H9 (cell line): ENCODE data around the gene MRGPRD. TPM values are rescaled to one million over a fixed set of nuclear protein-coding genes. Genes with fewer than 3 reads are reported as not detected.
A peak's percentile ranks its signal among the peaks of the same experiment; 100 is the strongest.

ENCODE experiments used
- DNase-seq: peaks from one replicate; pipeline ENCODE4 v3.0.0-alpha.2; 2017
- H2AFZ ChIP-seq: one replicate; pipeline ENCODE4 v1.6.1; 2013; ENCODE audit warnings: mild to moderate bottlenecking, low read length, control low read depth, moderate library complexity
- H2AK5ac ChIP-seq: 2 replicates; pipeline ENCODE4 v1.6.1; 2013; ENCODE audit warnings: low read length, control low read depth, mixed read lengths; ENCODE audit not compliant: insufficient read length
- H2BK120ac ChIP-seq: one replicate; pipeline ENCODE4 v1.6.1; 2013; ENCODE audit warnings: low read depth, mild to moderate bottlenecking, low read length, control low read depth, inconsistent platforms; ENCODE audit not compliant: poor library complexity, severe bottlenecking
- H2BK12ac ChIP-seq: 2 replicates; pipeline ENCODE4 v1.6.1; 2013; ENCODE audit warnings: low read length, control low read depth, mixed read lengths, low read depth; ENCODE audit not compliant: insufficient read length
- H2BK15ac ChIP-seq: 2 replicates; pipeline ENCODE4 v1.6.1; 2013; ENCODE audit warnings: low read depth, low read length, control low read depth
- H2BK20ac ChIP-seq: one replicate; pipeline ENCODE4 v1.6.1; 2013; ENCODE audit warnings: low read depth, mild to moderate bottlenecking, low read length, control low read depth, inconsistent platforms; ENCODE audit not compliant: poor library complexity, severe bottlenecking
- H2BK5ac ChIP-seq: 2 replicates; pipeline ENCODE4 v1.6.1; 2013; ENCODE audit warnings: low read length, control low read depth, mixed read lengths; ENCODE audit not compliant: insufficient read length
- H3K14ac ChIP-seq: 2 replicates; pipeline ENCODE4 v1.6.1; 2013; ENCODE audit warnings: low read length, control low read depth; ENCODE audit not compliant: insufficient read depth
- H3K18ac ChIP-seq: 2 replicates; pipeline ENCODE4 v1.6.1; 2013; ENCODE audit warnings: low read depth, mild to moderate bottlenecking, mixed read lengths, low read length, control low read depth; ENCODE audit not compliant: insufficient read length
- H3K23ac ChIP-seq: 2 replicates; pipeline ENCODE4 v1.6.1; 2013; ENCODE audit warnings: low read length, control low read depth, mixed read lengths, low read depth; ENCODE audit not compliant: insufficient read length
- H3K23me2 ChIP-seq: 2 replicates; pipeline ENCODE4 v1.6.1; 2013; ENCODE audit warnings: low read depth, mild to moderate bottlenecking, mixed read lengths, low read length, control low read depth; ENCODE audit not compliant: insufficient read length, poor library complexity, severe bottlenecking
- H3K27ac ChIP-seq: 2 replicates; pipeline ENCODE4 v1.5.1; 2013; ENCODE audit warnings: low read length, control low read depth, mixed read lengths, low read depth; ENCODE audit not compliant: insufficient read length
- H3K27me3 ChIP-seq: 2 replicates; pipeline ENCODE4 v1.6.1; 2013; ENCODE audit warnings: low read length, control low read depth, inconsistent platforms; ENCODE audit not compliant: insufficient read depth
- H3K4ac ChIP-seq: 2 replicates; pipeline ENCODE4 v1.6.1; 2013; ENCODE audit warnings: low read depth, mild to moderate bottlenecking, control low read depth, inconsistent platforms, low read length, moderate library complexity
- H3K4me1 ChIP-seq: 2 replicates; pipeline ENCODE4 v1.6.1; 2013; ENCODE audit warnings: low read length, control low read depth, inconsistent platforms; ENCODE audit not compliant: insufficient read depth
- H3K4me2 ChIP-seq: 2 replicates; pipeline ENCODE4 v1.6.1; 2013; ENCODE audit warnings: low read length, control low read depth, mixed read lengths; ENCODE audit not compliant: insufficient read length, insufficient read depth
- H3K56ac ChIP-seq: 2 replicates; pipeline ENCODE4 v1.6.1; 2013; ENCODE audit warnings: low read depth, mild to moderate bottlenecking, mixed read lengths, low read length, control low read depth; ENCODE audit not compliant: insufficient read length
- H3K79me1 ChIP-seq: 2 replicates; pipeline ENCODE4 v1.6.1; 2013; ENCODE audit warnings: low read depth, mild to moderate bottlenecking, moderate library complexity, low read length, control low read depth, inconsistent platforms; ENCODE audit not compliant: insufficient read depth, poor library complexity, severe bottlenecking
- H3K79me2 ChIP-seq: 2 replicates; pipeline ENCODE4 v1.6.1; 2013; ENCODE audit warnings: low read length, control low read depth, inconsistent platforms; ENCODE audit not compliant: insufficient read depth
- H3K9ac ChIP-seq: 2 replicates; pipeline ENCODE4 v1.6.1; 2013; ENCODE audit warnings: low read length, control low read depth, mixed read lengths; ENCODE audit not compliant: insufficient read length; ENCODE audit errors: extremely low read depth
- H3K9me3 ChIP-seq: one replicate; pipeline ENCODE4 v1.6.1; 2013; ENCODE audit warnings: low read depth, low read length, inconsistent platforms; ENCODE audit not compliant: control insufficient read depth
- H3T11ph ChIP-seq: one replicate; pipeline ENCODE4 v1.6.1; 2013; ENCODE audit warnings: mild to moderate bottlenecking, low read length, control low read depth, inconsistent platforms
- H4K20me1 ChIP-seq: one replicate; pipeline ENCODE4 v1.6.1; 2013; ENCODE audit not compliant: control insufficient read depth, insufficient read length, insufficient read depth
- H4K5ac ChIP-seq: 2 replicates; pipeline ENCODE4 v1.6.1; 2013; ENCODE audit warnings: low read depth, mild to moderate bottlenecking, mixed read lengths, low read length, control low read depth; ENCODE audit not compliant: insufficient read length
- H4K8ac ChIP-seq: replicated peaks from 2 replicates; pipeline ENCODE4 v1.6.1; 2013; ENCODE audit warnings: low read length, control low read depth, mixed read lengths, low read depth; ENCODE audit not compliant: insufficient read length
- H4K91ac ChIP-seq: 2 replicates; pipeline ENCODE4 v1.6.1; 2013; ENCODE audit warnings: low read depth, mild to moderate bottlenecking, moderate library complexity, mixed read lengths, low read length, control low read depth; ENCODE audit not compliant: insufficient read length
- H3K27ac Mint-ChIP-seq, 3 experiments: 2 replicates in 2 of 3; 3 replicates in 1 of 3; pipeline ENCODE4 v1.8.0; 2020 to 2021; ENCODE audit warnings: mixed read lengths in 3 of 3, mild to moderate bottlenecking in 1 of 3, moderate library complexity in 1 of 3
- H3K27me3 Mint-ChIP-seq: 2 replicates; pipeline ENCODE4 v1.8.0; 2021; ENCODE audit warnings: low read depth, mild to moderate bottlenecking, moderate library complexity, mixed read lengths
- H3K36me3 Mint-ChIP-seq, 3 experiments: 2 replicates in 2 of 3; 3 replicates in 1 of 3; pipeline ENCODE4 v1.8.0; 2020 to 2021; ENCODE audit warnings: low read depth in 3 of 3, mixed read lengths in 3 of 3; ENCODE audit not compliant: insufficient read depth in 1 of 3
- H3K4me1 Mint-ChIP-seq, 2 experiments: 2 replicates each; pipeline ENCODE4 v1.8.0; 2020; ENCODE audit warnings: mixed read lengths in 2 of 2
- H3K4me3 Mint-ChIP-seq, 2 experiments: 2 replicates in 1 of 2; 3 replicates in 1 of 2; pipeline ENCODE4 v1.8.0; 2020 to 2021; ENCODE audit warnings: mild to moderate bottlenecking in 2 of 2, mixed read lengths in 2 of 2, moderate library complexity in 1 of 2
- H3K9me3 Mint-ChIP-seq, 2 experiments: 2 replicates in 1 of 2; 3 replicates in 1 of 2; pipeline ENCODE4 v1.8.0; 2020; ENCODE audit warnings: mild to moderate bottlenecking in 2 of 2, mixed read lengths in 2 of 2, moderate library complexity in 1 of 2
- WGBS: extraction: QIAGEN DNeasy Blood & Tissue Kit; methylation state at CpG from one replicate; pipeline ENCODE4 v1.1.7; 2013; ENCODE audit warnings: missing lambda C conversion rate, low lambda C conversion rate, mixed read lengths; ENCODE audit not compliant: insufficient read length; ENCODE audit errors: extremely low coverage; 5-methylcytosine and 5-hydroxymethylcytosine counted together
- total RNA-seq: library from RNA; stranded (reverse); gene quantifications from 2 replicates; pipeline ENCODE4 v1.2.1, GENCODE V29; 2021
- TF ChIP-seq, protein P1 (sequence below): fragments of 200-600 bp; sonication (generic); conservative IDR thresholded peaks from 3 replicates; pipeline ENCODE4 v1.8.0; 2021; ENCODE audit warnings: antibody characterized with exemption, mild to moderate bottlenecking

MRGPRD gene
- total RNA-seq, 1 experiment from 2014 or later: not detected

DNA sequence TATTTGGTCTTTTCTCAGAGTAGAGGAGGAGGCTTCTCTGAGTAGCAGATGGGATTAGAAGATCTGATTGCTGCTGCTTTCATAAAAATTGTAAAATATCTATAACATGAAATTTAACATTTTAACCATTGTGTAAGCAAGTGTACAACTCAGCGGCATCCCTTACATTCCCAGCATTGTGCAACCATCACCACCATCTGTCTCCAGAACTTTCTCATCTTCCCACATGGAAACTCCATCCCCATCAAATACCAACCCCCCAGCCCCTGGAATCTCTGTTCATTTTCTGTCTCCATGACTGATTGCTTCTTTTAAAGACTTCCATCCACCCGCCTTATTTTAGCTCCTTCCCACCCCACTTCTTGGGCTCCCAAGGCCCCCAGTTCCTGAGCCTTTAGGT is 32.3 kb downstream of the MRGPRD start:
- no peak for DNase-seq
- H3K9me3 Mint-ChIP-seq: no peaks in the 10 kb centered on the region
- H3K27ac Mint-ChIP-seq: peak overlapping the region in 1 of 3 experiments; percentile 7; a peak in 1 of 7 replicates
- Histone ChIP-seq H3K79me1 (no peaks in the 10 kb centered on the region), H4K5ac (no peak overlapping the region), H3K27ac (no peak overlapping the region), H3K9ac (no peak overlapping the region), H3T11ph (no peak overlapping the region), H4K8ac (no peak overlapping the region), H3K4ac (no peak overlapping the region), H3K23ac (no peak overlapping the region), H3K56ac (no peak overlapping the region), H3K79me2 (no peaks in the 10 kb centered on the region), H2AK5ac (no peak overlapping the region), H2BK15ac (no peak overlapping the region), H3K14ac (no peak overlapping the region), H3K23me2 (no peaks in the 10 kb centered on the region), H2BK12ac (no peak overlapping the region), H2BK120ac (no peak overlapping the region), H2BK5ac (no peak overlapping the region), H2BK20ac (no peak overlapping the region), H3K9me3 (no peaks in the 10 kb centered on the region), H4K20me1 (no peaks in the 10 kb centered on the region), H4K91ac (no peak overlapping the region), H3K27me3 (no peaks in the 10 kb centered on the region), H3K4me2 (no peak overlapping the region), H2AFZ (no peak overlapping the region), H3K18ac (no peak overlapping the region), H3K4me1 (no peaks in the 10 kb centered on the region; the same call in 1 of the 2 replicates)
- H3K27me3 Mint-ChIP-seq: no peaks in the 10 kb centered on the region; the same call in 1 of the 2 replicates
- no peak overlapping the region for H3K4me3 Mint-ChIP-seq
- TF ChIP-seq, protein P1, sequence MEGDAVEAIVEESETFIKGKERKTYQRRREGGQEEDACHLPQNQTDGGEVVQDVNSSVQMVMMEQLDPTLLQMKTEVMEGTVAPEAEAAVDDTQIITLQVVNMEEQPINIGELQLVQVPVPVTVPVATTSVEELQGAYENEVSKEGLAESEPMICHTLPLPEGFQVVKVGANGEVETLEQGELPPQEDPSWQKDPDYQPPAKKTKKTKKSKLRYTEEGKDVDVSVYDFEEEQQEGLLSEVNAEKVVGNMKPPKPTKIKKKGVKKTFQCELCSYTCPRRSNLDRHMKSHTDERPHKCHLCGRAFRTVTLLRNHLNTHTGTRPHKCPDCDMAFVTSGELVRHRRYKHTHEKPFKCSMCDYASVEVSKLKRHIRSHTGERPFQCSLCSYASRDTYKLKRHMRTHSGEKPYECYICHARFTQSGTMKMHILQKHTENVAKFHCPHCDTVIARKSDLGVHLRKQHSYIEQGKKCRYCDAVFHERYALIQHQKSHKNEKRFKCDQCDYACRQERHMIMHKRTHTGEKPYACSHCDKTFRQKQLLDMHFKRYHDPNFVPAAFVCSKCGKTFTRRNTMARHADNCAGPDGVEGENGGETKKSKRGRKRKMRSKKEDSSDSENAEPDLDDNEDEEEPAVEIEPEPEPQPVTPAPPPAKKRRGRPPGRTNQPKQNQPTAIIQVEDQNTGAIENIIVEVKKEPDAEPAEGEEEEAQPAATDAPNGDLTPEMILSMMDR: no peak
- no peaks in the 10 kb centered on the region for H3K36me3 Mint-ChIP-seq
- H3K4me1 Mint-ChIP-seq: peaks cover 21 to 29% of the 10 kb centered on the region in 2 experiments
- no CpG with 5 or more reads among the region's 2 CpGs for WGBS
